HG03378 (cell line): Measurements from ENCODE around the gene FCHSD2.

Source experiments
- ATAC-seq: cut with Tn5 transposase; IDR thresholded peaks from one replicate; pipeline ENCODE4 v1.9.1; 2021; ENCODE audit warnings: mild to moderate bottlenecking, moderate library complexity; ENCODE audit not compliant: unreplicated experiment

Gene FCHSD2

GRCh38 chr11:72826942-72827480, 315.1 kb downstream of the FCHSD2 start:
- ATAC-seq: no peak

GRCh38 chr11:72826191-72826941, 315.8 kb downstream of the FCHSD2 start:
- no peak for ATAC-seq

- ATAC-seq: no peak
Measured at GRCh38 chr11:72825661-72826060, 316.5 kb downstream of the FCHSD2 start.

- ATAC-seq: no peak
Measured at GRCh38 chr11:72824811-72825505, 317.2 kb downstream of the FCHSD2 start.

- no peak for ATAC-seq
Measured at GRCh38 chr11:72824020-72824419, 318.1 kb downstream of the FCHSD2 start.

GRCh38 chr11:72823105-72823804, 318.9 kb downstream of the FCHSD2 start:
- ATAC-seq: no peak

GRCh38 chr11:72821920-72822799, 320.0 kb downstream of the FCHSD2 start:
- ATAC-seq: peak; percentile 50

- no peak for ATAC-seq
Measured at GRCh38 chr11:72821221-72821919, 320.7 kb downstream of the FCHSD2 start.

GRCh38 chr11:72820439-72821139, 321.5 kb downstream of the FCHSD2 start:
- no peak for ATAC-seq

- no peak for ATAC-seq
Measured at GRCh38 chr11:72818971-72819370, 323.1 kb downstream of the FCHSD2 start.

- ATAC-seq: no peak
Measured at GRCh38 chr11:72817966-72818365, 324.2 kb downstream of the FCHSD2 start.

- no peak for ATAC-seq
Measured at GRCh38 chr11:72816404-72816990, 325.6 kb downstream of the FCHSD2 start.

- ATAC-seq: no peak
Measured at GRCh38 chr11:72815110-72815618, 327.0 kb downstream of the FCHSD2 start.

GRCh38 chr11:72814286-72815109, 327.6 kb downstream of the FCHSD2 start, which contains the start of gene ATG16L2:
Gene ATG16L2 (plus strand): TSS chr11:72814411. CDS start chr11:72814446, 35 bp downstream.
- ATAC-seq: peak; percentile 31

- peak; percentile 29 for ATAC-seq
Measured at GRCh38 chr11:72813740-72814285, 328.3 kb downstream of the FCHSD2 start.

- peak; percentile 33 for ATAC-seq
Measured at GRCh38 chr11:72812967-72813739, 329.0 kb downstream of the FCHSD2 start.

GRCh38 chr11:72812604-72812966, 329.5 kb downstream of the FCHSD2 start:
- no peak for ATAC-seq
